Right atrium auricular region (tissue), 2 donors: Measurements from ENCODE around the gene GABRQ. TPM values are rescaled to one million over a fixed set of nuclear protein-coding genes. Genes with fewer than 3 reads are reported as not detected.

Source experiments
- DNase-seq: peaks from one replicate; pipeline ENCODE4 v3.0.0-alpha.2; 2019; ENCODE audit warnings: low spot score
- H3K27ac ChIP-seq, 2 donors: fragments of 200-600 bp; sonication (generic); 1 replicate in 1 of 2; 2 replicates in 1 of 2; pipeline ENCODE4 v1.5.1; 2016 to 2019
- H3K27me3 ChIP-seq, 2 donors: fragments of 200-600 bp; sonication (generic); one replicate each; pipeline versions ENCODE4 v1.5.1 to v1.6.0; 2017 to 2019
- H3K36me3 ChIP-seq: fragments of 200-600 bp; sonication (generic); one replicate; pipeline ENCODE4 v1.5.1; 2016
- H3K4me1 ChIP-seq, 2 donors: fragments of 200-600 bp; sonication (generic); one replicate each; pipeline versions ENCODE4 v1.5.1 to v1.6.0; 2017 to 2019
- H3K4me3 ChIP-seq, 2 donors: fragments of 200-600 bp; sonication (generic); 1 replicate in 1 of 2; 2 replicates in 1 of 2; pipeline ENCODE4 v1.5.1; 2017 to 2019; ENCODE audit warnings: mild to moderate bottlenecking in 1 of 2, moderate library complexity in 1 of 2
- H3K9me3 ChIP-seq, 2 donors: fragments of 200-600 bp; sonication (generic); one replicate each; pipeline ENCODE4 v1.5.1; 2019
- CTCF ChIP-seq, 2 donors: fragments of 200-600 bp; sonication (generic); IDR thresholded peaks; one replicate each; pipeline ENCODE4 v1.5.1; 2019; ENCODE audit warnings: antibody characterized with exemption in 2 of 2
- total RNA-seq, 2 donors: library from RNA; depleted of rRNA; stranded (reverse); fragments of >200 nt; gene quantifications; one replicate each; pipeline ENCODE4 v1.1.0, GENCODE V29; 2016

GABRQ gene
- total RNA-seq, 2 donors from 2014 or later, result 0.04 TPM; not detected in 1

- H3K9me3 ChIP-seq, result no peaks in the 10 kb centered on the region
- H3K4me3 ChIP-seq, result no peak overlapping the region
- no peaks in the 10 kb centered on the region for H3K36me3 ChIP-seq
- H3K27ac ChIP-seq, result no peak overlapping the region
- TF ChIP-seq CTCF (IDR thresholded peaks at IDR 0.05), result no peak
- H3K4me1 ChIP-seq, result no peaks in the 10 kb centered on the region
- no peak for DNase-seq
- H3K27me3 ChIP-seq, result no peaks in the 10 kb centered on the region
Measured at GRCh38 chrX:152619897-152620296, 17.8 kb upstream of the GABRQ start.

- H3K36me3 ChIP-seq, result no peaks in the 10 kb centered on the region
- H3K27me3 ChIP-seq, result no peaks in the 10 kb centered on the region
- peak; percentile 43 to 81 for TF ChIP-seq CTCF (IDR thresholded peaks at IDR 0.05)
- no peaks in the 10 kb centered on the region for H3K9me3 ChIP-seq
- no peak for DNase-seq
- H3K4me3 ChIP-seq, result no peak overlapping the region
- H3K27ac ChIP-seq, result no peak overlapping the region
- H3K4me1 ChIP-seq, result peaks cover 0 to 1% of the 10 kb centered on the region in 2 donors
Measured at GRCh38 chrX:152632445-152633097, 5.1 kb upstream of the GABRQ start.

GRCh38 chrX:152635941-152636340 is 1.8 kb upstream of the GABRQ start:
- Histone ChIP-seq H3K36me3 (no peaks in the 10 kb centered on the region), H3K27me3 (peaks cover 0 to 5% of the 10 kb centered on the region in 2 donors), H3K9me3 (no peaks in the 10 kb centered on the region), H3K4me3 (no peak overlapping the region), H3K27ac (no peak overlapping the region), H3K4me1 (peaks cover 0 to 10% of the 10 kb centered on the region in 2 donors)
- TF ChIP-seq CTCF (IDR thresholded peaks at IDR 0.05), result peak; percentile 21 to 67
- DNase-seq, result no peak

- no peak for TF ChIP-seq CTCF (IDR thresholded peaks at IDR 0.05)
- H3K27me3 ChIP-seq, result peaks cover 0 to 5% of the 10 kb centered on the region in 2 donors
- no peak overlapping the region for H3K4me3 ChIP-seq
Measured at GRCh38 chrX:152638443-152638904, 779 bp downstream of the GABRQ start.

GRCh38 chrX:152639426-152639825 is 1.7 kb downstream of the GABRQ start:
- no peak overlapping the region for H3K4me3 ChIP-seq
- TF ChIP-seq CTCF (IDR thresholded peaks at IDR 0.05), result no peak
- no peak for DNase-seq

More at GRCh38 chrX:152638443-152638904, 779 bp downstream of the GABRQ start:
- Histone ChIP-seq H3K27ac (no peak overlapping the region), H3K9me3 (no peaks in the 10 kb centered on the region), H3K4me1 (peaks cover 0 to 10% of the 10 kb centered on the region in 2 donors), H3K36me3 (no peaks in the 10 kb centered on the region)
- no peak for DNase-seq

More at GRCh38 chrX:152639426-152639825, 1.7 kb downstream of the GABRQ start:
- H3K4me1 ChIP-seq, result peaks cover 0 to 10% of the 10 kb centered on the region in 2 donors
- no peak overlapping the region for H3K27ac ChIP-seq
- peaks cover 0 to 5% of the 10 kb centered on the region in 2 donors for H3K27me3 ChIP-seq
- no peaks in the 10 kb centered on the region for H3K9me3 ChIP-seq
- H3K36me3 ChIP-seq, result no peaks in the 10 kb centered on the region
